Loucy (cell line): ENCODE measurements around the gene ATF6.

Source experiments
- CTCF ChIP-seq: fragments of 200-600 bp; sonication (generic); conservative IDR thresholded peaks from 2 replicates; pipeline ENCODE4 v1.5.1; 2014; ENCODE audit warnings: mild to moderate bottlenecking, antibody characterized with exemption, low read length
- EZH2phosphoT487 ChIP-seq: fragments of 200-600 bp; IDR thresholded peaks from 2 replicates; pipeline ENCODE4 v1.6.1; 2018; ENCODE audit warnings: antibody characterized with exemption, mild to moderate bottlenecking, moderate library complexity, borderline replicate concordance

GRCh38 chr1:161946071-161946987 is 180.2 kb downstream of the ATF6 start:
- TF ChIP-seq EZH2phosphoT487 (no peak), CTCF (no peak)
